GM19193 (cell line): ENCODE results near the gene HYAL3.
A peak's percentile ranks its signal among the peaks of the same experiment; 100 is the strongest.

ENCODE experiments used
- POLR2A ChIP-seq: IDR thresholded peaks from 4 replicates; pipeline ENCODE4 v1.6.1; 2011; ENCODE audit not compliant: insufficient read depth, insufficient read length; ENCODE audit errors: extremely low read depth

Gene HYAL3

GRCh38 chr3:50298836-50299637 lies at the start of gene HYAL3, which contains the start of gene NAA80:
Gene HYAL3, minus strand, starts transcription at chr3:50299405. Its CDS starts 3,803 bp downstream, at chr3:50295602.
Gene NAA80, minus strand, starts transcription at chr3:50299405. Its CDS starts 1,942 bp downstream, at chr3:50297463.
- TF ChIP-seq POLR2A: peak; percentile 92

- no peak for TF ChIP-seq POLR2A
Measured at GRCh38 chr3:50347187-50347813, 48.1 kb upstream of the HYAL3 start.

GRCh38 chr3:50345586-50346234 lies 46.5 kb upstream of the HYAL3 start, which contains the start of gene ZMYND10:
Gene ZMYND10, minus strand, starts transcription at chr3:50345732. Its CDS starts 153 bp downstream, at chr3:50345579.
- TF ChIP-seq POLR2A: no peak

GRCh38 chr3:50345008-50345407 lies 45.8 kb upstream of the HYAL3 start:
- no peak for TF ChIP-seq POLR2A

GRCh38 chr3:50342813-50343633 lies 43.8 kb upstream of the HYAL3 start:
- TF ChIP-seq POLR2A: no peak

- TF ChIP-seq POLR2A: no peak
Measured at GRCh38 chr3:50341996-50342650, 42.9 kb upstream of the HYAL3 start.

GRCh38 chr3:50341537-50341936 lies 42.3 kb upstream of the HYAL3 start:
- no peak for TF ChIP-seq POLR2A

- TF ChIP-seq POLR2A: peak; percentile 67
Measured at GRCh38 chr3:50340448-50341329, 41.5 kb upstream of the HYAL3 start, which contains the start of gene RASSF1. Gene RASSF1, minus strand, starts transcription at chr3:50340836. Its CDS starts 31 bp downstream, at chr3:50340805.

- no peak for TF ChIP-seq POLR2A
Measured at GRCh38 chr3:50340147-50340447, 40.9 kb upstream of the HYAL3 start.

GRCh38 chr3:50339485-50340146 lies 40.4 kb upstream of the HYAL3 start:
- TF ChIP-seq POLR2A: no peak

- no peak for TF ChIP-seq POLR2A
Measured at GRCh38 chr3:50338965-50339364, 39.8 kb upstream of the HYAL3 start.

GRCh38 chr3:50337175-50337861 lies 38.1 kb upstream of the HYAL3 start:
- TF ChIP-seq POLR2A: peak; percentile 79
